ACHN (cell line): ENCODE results near the gene CCL14.
A peak's percentile ranks its signal among the peaks of the same experiment; 100 is the strongest.
"Not testable (repeated sequence)": the region's sequence is repeated elsewhere in the genome, so short reads cannot be mapped to it uniquely, and the experiment has no call there.

Source experiments
- DNase-seq: peaks from one replicate; pipeline ENCODE4 v3.0.0-alpha.2; 2015
- in situ Hi-C: cut with HindIII; loops from 2 replicates; pipeline ENCODE4 v1.10.0; 2017; ENCODE audit warnings: low sequenced_read_pairs, low pct_ligation_motif_present, low pct_unique_long_range_greater_than_20kb

CCL14 gene

GRCh38 chr17:35998756-35999155 lies 12.2 kb upstream of the CCL14 start:
- in situ Hi-C loops, result no loop called here
- DNase-seq, result no peak

- in situ Hi-C loops, result no loop called here
Observed at GRCh38 chr17:35998018-35998545, 11.6 kb upstream of the CCL14 start.

DNA sequence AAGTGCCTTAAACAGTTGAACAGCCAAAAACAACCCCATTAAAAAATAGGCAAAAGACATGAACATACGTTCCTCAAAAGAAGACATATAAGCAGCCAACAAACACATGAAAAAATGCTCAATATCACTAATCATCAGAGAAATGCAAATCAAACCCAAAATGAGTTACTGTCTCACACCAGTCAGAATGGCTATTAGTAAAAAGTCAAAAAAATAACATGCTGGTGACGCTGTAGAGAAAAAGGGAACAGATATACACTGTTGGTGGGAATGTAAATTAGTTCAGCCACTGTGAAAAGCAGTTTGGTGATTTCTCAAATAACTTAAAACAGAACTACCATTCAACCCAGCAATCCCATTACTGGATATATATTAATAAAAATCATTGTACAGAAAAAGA lies 8.8 kb upstream of the CCL14 start:
- DNase-seq, in situ Hi-C loops: not testable (repeated sequence)

More at GRCh38 chr17:35998018-35998545, 11.6 kb upstream of the CCL14 start:
- DNase-seq, result no peak

- in situ Hi-C loops, result no loop called here
Observed at GRCh38 chr17:35991075-35991474, 4.5 kb upstream of the CCL14 start.

DNA sequence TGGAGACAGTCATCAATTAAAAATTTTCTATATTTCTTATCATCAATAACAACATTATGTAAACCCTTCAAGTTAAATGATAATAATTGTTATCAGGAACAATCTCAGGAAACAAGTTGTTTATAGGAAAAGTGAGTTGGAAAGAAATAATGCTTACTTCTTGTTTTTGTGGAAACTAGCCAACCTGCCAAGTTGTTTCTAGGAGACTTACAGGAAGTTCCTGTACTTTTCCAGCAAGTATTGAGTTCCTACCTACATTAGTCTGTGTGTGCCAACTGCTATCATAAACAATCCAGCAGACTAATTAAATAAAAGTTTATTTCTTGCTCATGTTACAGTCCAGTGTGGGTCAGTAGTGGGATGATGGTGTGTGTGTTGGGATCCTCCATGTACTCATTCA lies 1.6 kb upstream of the CCL14 start:
- in situ Hi-C loops, result no loop called here
- DNase-seq, result no peak

More at GRCh38 chr17:35991075-35991474, 4.5 kb upstream of the CCL14 start:
- no peak for DNase-seq

DNA sequence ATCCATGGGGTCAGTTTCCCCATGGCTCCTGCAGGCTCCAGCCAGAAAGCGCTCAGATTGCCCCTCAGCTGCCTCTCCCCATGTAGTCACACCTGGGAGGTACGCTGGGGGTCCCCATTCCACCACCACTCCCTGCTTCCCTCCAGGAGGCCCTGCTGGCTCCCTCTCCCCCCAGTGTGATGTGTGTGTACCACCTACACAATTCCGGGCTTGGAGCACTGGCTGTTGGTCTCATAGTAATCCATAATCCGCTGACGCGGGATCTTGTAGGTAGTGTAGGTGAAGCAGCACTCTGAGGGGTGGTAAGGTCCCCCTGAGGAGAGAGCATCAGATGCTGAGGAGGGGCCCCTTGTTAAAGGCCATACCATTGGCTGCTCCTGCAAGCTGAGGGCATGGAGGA lies 2.4 kb downstream of the CCL14 start:
- in situ Hi-C loops, result no loop called here
- no peak for DNase-seq

DNA sequence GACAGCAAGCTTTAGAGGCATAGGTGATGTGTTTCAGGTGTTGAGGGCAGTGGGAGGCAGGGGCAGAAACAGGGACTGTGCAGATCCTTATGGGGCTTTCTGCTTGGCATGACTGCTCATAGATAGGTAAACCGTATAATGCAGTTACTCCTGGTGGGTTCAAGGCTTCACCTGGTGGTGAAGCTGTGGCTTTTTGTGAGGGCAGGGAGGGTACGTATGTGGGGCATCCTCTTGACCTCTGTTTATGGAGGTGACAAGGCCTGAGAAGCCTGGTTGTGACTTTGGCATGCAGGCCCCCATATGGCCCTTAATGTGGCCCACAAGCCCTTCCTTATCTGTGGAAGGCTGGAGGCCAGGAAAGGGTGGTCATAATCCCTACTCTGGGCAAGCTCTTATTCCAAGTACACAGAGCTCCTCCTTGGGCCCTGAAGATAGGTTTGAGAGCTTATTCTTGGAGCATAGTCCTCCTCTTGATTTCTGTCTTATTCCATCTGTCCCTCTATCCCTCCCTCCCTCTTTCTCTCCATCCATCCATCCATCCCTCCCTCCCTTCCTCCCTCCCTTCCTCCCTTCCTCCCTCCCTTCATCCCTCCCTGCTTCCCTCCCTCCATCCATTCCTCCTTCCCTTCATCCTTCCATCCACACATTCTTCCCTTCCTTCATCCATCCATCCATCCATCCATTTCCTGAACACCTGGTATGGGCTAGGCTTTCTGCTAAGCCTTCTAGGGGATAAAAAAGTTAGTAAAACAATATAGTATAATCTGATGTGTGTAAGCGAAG lies 3.9 kb downstream of the CCL14 start:
- in situ Hi-C loops, result no loop called here
- no peak for DNase-seq

DNA sequence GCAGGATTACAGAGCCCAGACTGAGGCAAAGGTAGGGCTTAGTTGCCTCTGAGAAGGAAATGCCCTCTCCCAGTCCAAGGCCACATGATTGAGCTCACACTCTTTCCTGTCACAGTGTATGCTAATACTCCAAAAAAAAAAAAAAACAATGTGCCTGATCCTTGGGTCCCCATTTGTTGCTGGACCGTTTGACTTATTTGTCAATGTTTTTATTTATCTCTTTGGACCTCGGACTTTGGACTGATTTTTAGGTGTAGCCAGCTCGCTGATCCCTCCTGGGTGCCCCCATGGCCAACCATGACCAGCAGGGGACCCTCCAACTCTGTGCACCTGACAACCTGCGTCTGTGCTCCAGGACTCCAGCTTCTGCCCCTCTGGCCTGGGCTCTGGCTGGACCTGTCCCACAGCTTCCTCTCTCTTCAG lies 4.6 kb downstream of the CCL14 start:
- in situ Hi-C loops, result no loop called here
- no peak for DNase-seq

GRCh38 chr17:35981246-35981645 lies 5.3 kb downstream of the CCL14 start, which contains the start of gene CCL16:
Gene CCL16 (minus strand): TSS chr17:35981497. CDS start chr17:35981420, 77 bp downstream.
- no peak for DNase-seq
- in situ Hi-C loops, result no loop called here

DNA sequence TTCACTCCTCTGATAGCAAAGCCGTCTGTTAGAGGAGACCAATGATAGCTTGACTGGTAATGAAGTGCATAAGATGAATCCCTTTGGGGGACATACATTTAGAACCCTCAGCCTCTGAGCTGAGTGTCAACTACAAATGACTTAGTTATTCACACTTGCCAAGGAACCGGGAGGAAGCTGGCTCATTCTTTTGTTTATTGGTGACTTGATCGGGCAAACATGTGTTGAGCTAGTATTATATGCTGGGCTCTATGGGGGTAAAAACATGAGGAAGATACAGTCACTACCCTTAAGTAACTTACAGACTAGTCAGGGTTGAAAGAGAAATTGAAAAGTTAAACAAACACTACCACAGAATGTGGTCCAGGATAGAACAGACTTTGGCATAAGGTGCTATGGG lies 8.2 kb downstream of the CCL14 start:
- in situ Hi-C loops, result no loop called here
- no peak for DNase-seq

DNA sequence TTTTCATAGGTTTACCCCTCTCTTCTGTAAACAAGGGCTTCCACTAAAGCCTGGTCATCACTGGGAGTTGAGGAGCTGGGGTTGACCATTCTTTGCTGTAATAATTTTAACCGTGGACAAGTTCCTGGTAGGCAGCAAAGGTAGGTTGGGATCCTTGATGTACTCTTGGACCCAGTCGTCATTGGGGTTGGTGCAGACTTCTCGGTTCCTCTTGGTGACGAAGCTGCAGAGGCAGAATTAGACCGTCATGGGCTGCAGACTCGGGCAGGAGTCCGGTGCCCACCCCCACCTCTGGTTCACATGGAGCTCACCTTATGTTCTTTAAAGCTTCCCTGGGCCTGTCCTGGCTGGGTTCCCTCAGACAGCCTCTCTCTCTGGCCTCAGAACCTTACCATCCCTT lies 9.0 kb downstream of the CCL14 start:
- DNase-seq, result no peak
- in situ Hi-C loops, result no loop called here

DNA sequence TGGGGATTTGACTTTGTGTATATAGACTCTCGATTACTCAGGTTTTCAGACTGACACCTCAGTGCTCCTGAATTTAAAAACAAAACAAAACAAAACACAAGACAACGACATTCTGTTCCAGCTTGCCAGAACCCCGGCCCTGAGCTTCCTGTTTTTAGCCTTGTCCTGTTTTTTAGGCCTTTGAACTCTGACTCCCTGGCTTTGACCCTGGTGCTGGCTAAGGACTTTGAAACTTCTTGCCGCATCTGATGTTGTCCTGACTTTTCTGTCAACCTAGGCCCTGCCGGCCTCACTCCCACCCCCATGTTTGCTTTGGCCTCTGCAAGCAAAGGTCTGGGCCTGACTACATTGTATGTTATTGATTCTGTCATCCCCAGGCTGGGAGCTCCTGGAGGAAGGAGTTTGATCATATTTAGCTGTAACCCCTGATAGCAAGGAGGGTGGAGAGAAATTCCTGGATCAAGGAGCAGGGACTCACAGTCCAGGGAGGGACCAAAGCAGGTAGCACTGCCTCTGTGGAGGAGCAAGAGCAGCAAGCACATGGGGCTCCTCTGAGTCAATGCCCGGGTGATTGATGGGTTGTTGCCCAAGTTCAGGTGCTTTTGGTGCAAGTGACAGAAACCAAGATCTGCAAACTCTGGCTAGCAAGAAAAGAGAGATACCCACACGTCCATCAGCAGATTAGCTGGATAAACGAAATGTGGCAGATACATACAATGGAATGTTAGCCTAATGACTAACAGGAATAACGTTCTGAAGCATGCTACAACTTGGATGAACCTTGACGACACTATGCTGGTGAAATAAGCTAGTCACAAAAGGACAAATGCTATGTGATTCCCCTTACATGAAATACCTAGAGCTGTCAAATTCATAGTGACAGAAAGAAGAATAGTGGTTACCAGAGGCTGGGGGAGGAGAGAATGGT lies 12.9 kb downstream of the CCL14 start:
- in situ Hi-C loops, result no loop called here
- no peak for DNase-seq

DNA sequence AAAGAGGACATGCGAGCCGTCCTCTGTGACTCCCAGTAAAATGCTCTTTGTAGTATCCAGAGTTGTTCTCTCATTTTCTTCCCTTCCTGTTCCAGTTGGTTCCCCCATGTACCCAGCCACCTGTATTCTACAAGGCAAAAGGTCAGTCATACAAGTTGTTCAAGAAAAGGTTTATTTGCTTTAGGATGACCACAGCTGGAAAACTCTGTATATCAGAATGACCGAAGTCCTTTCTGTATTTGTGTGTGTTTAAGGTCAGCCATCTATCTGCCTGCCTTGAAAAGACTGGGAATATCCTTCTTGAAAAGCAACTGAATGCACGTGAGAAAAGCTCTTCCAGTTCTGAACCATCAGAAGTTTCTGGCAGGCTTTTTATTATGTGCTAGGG lies 13.6 kb downstream of the CCL14 start:
- in situ Hi-C loops, result no loop called here
- DNase-seq, result no peak

DNA sequence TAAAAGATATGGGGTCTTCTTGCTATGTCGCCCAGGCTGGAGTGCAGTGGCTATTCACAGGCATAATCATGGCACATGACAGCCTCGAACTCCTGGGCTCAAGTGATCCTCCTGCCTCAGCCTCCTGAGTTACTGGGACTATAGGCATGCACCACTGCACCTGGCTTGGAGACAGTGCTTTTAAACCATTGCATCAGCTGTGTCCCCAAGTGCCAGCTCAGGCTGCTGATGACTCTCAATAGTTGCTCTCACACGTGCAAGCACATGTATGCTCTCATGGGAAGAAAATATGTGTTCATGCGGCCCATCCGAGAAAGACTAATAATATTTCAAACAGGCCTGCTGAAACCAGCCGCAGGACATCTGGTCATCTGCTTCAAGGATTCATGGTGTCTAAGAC lies 14.0 kb downstream of the CCL14 start:
- in situ Hi-C loops, result no loop called here
- no peak for DNase-seq

DNA sequence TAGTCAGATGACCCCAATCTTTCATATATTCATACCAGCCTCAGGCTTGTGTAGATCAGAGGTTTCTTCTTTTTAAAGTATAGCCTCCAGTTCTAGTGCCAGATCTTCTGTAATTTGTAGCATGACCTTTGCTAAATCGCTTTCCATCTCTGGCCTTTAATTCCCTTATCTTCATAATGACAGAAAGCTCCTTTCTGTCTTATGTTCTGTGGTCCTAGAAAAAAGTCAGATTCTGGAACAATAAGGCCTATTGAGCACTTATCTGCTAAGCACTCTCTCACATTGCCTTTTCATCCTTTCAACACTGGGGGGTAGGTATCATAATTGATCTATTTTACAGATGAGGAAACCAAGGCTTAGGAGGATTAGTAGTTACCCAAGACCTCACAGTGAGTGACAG lies 14.5 kb downstream of the CCL14 start:
- DNase-seq, result no peak
- in situ Hi-C loops, result no loop called here

GRCh38 chr17:35969558-35970380 lies 16.8 kb downstream of the CCL14 start:
- DNase-seq, result peak; percentile 78
- in situ Hi-C loops, result no loop called here

- no peak for DNase-seq
- in situ Hi-C loops, result no loop called here
Observed at GRCh38 chr17:35968520-35969054, 17.9 kb downstream of the CCL14 start.

GRCh38 chr17:35965272-35965671 lies 21.3 kb downstream of the CCL14 start:
- in situ Hi-C loops, result no loop called here
- no peak for DNase-seq
